H1 (cell line): ENCODE measurements around the gene PDZK1IP1. TPM values are rescaled to one million over a fixed set of nuclear protein-coding genes. Genes with fewer than 3 reads are reported as not detected.

Experiments
- CBX5 ChIP-seq: fragments of 300-800, 300-1000 bp; sonication (generic); IDR thresholded peaks from 2 replicates; pipeline ENCODE4 v1.7.1; 2016; ENCODE audit warnings: antibody characterized with exemption, low read length, low read depth
- GABPA ChIP-seq: IDR thresholded peaks from 2 replicates; pipeline ENCODE4 v1.6.1; 2011; ENCODE audit warnings: mild to moderate bottlenecking, low read length, moderate library complexity, borderline replicate concordance; ENCODE audit not compliant: insufficient read depth
- KDM5A ChIP-seq: fragments of 200-600 bp; IDR thresholded peaks from 2 replicates; pipeline ENCODE4 v1.7.1; 2012; ENCODE audit warnings: mild to moderate bottlenecking, low read length, inconsistent platforms, mixed read lengths
- MAFK ChIP-seq: IDR thresholded peaks from 2 replicates; pipeline ENCODE4 v1.6.1; 2012; ENCODE audit warnings: low read depth, mild to moderate bottlenecking, improper control_type of control experiment, low read length
- SUZ12 ChIP-seq: fragments of 200-600 bp; sonication (generic); IDR thresholded peaks from 2 replicates; pipeline ENCODE4 v1.6.1; 2012; ENCODE audit warnings: mild to moderate bottlenecking, inconsistent platforms, low read length, moderate library complexity, mixed read lengths
- TAF7 ChIP-seq: optimal IDR thresholded peaks from 2 replicates; pipeline ENCODE3; 2011; ENCODE audit warnings: low read depth, mild to moderate bottlenecking, inconsistent platforms, low read length, moderate library complexity, borderline replicate concordance
- polyA plus RNA-seq, 7 experiments: library from polyadenylated mRNA; depleted of rRNA in 3 of 7; stranded (reverse) in 5 of 7; unstranded in 2 of 7; fragments of >200 nt in 5 of 7; fragments of 200-250 nt in 2 of 7; gene quantifications; 1 replicate in 5 of 7; 2 replicates in 1 of 7; 4 replicates in 1 of 7; pipeline versions ENCODE4 v1.2.1 to v1.2.3, GENCODE V29; 2011 to 2013; ENCODE audit warnings: missing spikeins in 2 of 7, mixed read lengths in 2 of 7
- total RNA-seq: library from RNA; stranded (reverse); fragmentation: NEBNext Ultra II Directional; extraction: Animal tissue kit (Norgen Biotek cat#: 25700); gene quantifications from 2 replicates; pipeline ENCODE4 v1.2.1, GENCODE V29; 2021

PDZK1IP1 gene
- total and polyA plus RNA-seq, 2 of the 8 experiments (the other 6 are each of a cell fraction or from before 2014, with no cell fraction given): 0.17 TPM; not detected in 1

DNA sequence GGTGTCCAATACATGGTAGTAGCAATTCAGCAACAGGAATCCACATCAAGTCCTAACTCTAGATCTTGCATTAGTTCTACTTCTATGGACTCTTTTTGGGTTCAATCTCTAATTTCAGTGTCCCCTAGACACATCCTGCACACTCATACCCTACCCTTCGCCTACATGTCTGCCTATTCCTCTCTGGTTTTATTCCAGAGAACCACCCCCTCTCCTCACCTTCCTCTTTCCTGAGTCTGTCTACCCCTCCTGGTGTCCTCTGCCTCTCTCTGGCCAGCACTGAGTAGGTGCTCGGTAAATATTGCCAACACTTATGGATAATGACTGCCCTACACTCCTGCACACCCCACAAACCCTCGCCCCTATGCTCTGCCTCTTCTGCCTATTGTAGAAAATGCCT, 32.6 kb upstream of the PDZK1IP1 start (continued):
- TF ChIP-seq CBX5 (no peak), TAF7 (no peak), GABPA (no peak), SUZ12 (no peak), MAFK (no peak), KDM5A (no peak)
- TF ChIP-seq, all 59 proteins: peak for 0
